Measurements from ENCODE around the gene F9.

GRCh38 chrX:139538907-139539790 lies 8.6 kb downstream of the F9 start:
- no peak for TF ChIP-seq EZH2 (IDR thresholded peaks at IDR 0.05; ENCODE audit: low read length, missing control alignments)
- no peak for TF ChIP-seq CTCF (conservative IDR thresholded peaks at IDR 0.05 in 1 of 2, IDR thresholded peaks at IDR 0.05 in 1 of 2; ENCODE audit: low read depth in 1 of 2, low read length in 2 of 2)

Measured in fibroblast of lung (primary cell).